NCI-H187 treated with DMSO at 0.1 percent for 48 hours (cell line): ENCODE data around the gene RANBP3.
"Not testable (repeated sequence)": the region's sequence is repeated elsewhere in the genome, so short reads cannot be mapped to it uniquely, and the experiment has no call there.

Experiments
- DNase-seq: peaks from one replicate; lab custom pipeline; 2025; lab: John Stamatoyannopoulos, UW

Gene RANBP3

GRCh38 chr19:5903624-5904351 lies 74.2 kb downstream of the RANBP3 start, which contains the start of gene NDUFA11:
NDUFA11 (minus strand) TSS chr19:5903790; CDS start chr19:5903708, 82 bp downstream.
- peak; percentile 51 for DNase-seq

GRCh38 chr19:5903056-5903623 lies 74.8 kb downstream of the RANBP3 start:
- DNase-seq: no peak

GRCh38 chr19:5900976-5901375 lies 77.0 kb downstream of the RANBP3 start:
- DNase-seq: no peak

GRCh38 chr19:5899728-5900526 lies 78.0 kb downstream of the RANBP3 start:
- no peak for DNase-seq

GRCh38 chr19:5897189-5897969 lies 80.6 kb downstream of the RANBP3 start:
- DNase-seq: no peak

GRCh38 chr19:5896365-5897076 lies 81.4 kb downstream of the RANBP3 start:
- DNase-seq: no peak

GRCh38 chr19:5895890-5896289 lies 82.0 kb downstream of the RANBP3 start:
- no peak for DNase-seq

GRCh38 chr19:5895409-5895808 lies 82.5 kb downstream of the RANBP3 start:
- DNase-seq: no peak

GRCh38 chr19:5894704-5895349 lies 83.1 kb downstream of the RANBP3 start:
- no peak for DNase-seq

- no peak for DNase-seq
Observed at GRCh38 chr19:5893907-5894703, 83.8 kb downstream of the RANBP3 start.

GRCh38 chr19:5893296-5893903 lies 84.5 kb downstream of the RANBP3 start:
- DNase-seq: no peak

GRCh38 chr19:5892772-5893275 lies 85.1 kb downstream of the RANBP3 start:
- no peak for DNase-seq

- no peak for DNase-seq
Observed at GRCh38 chr19:5891938-5892771, 85.8 kb downstream of the RANBP3 start.

GRCh38 chr19:5891572-5891937 lies 86.4 kb downstream of the RANBP3 start:
- no peak for DNase-seq

GRCh38 chr19:5890099-5890498 lies 87.8 kb downstream of the RANBP3 start:
- DNase-seq: no peak

GRCh38 chr19:5889288-5889971 lies 88.5 kb downstream of the RANBP3 start:
- no peak for DNase-seq

GRCh38 chr19:5884065-5884811 lies 93.7 kb downstream of the RANBP3 start:
- not testable (repeated sequence) for DNase-seq
